GM23338 (cell line): ENCODE results near the gene NEIL3. TPM values are rescaled to one million over a fixed set of nuclear protein-coding genes. Genes with fewer than 3 reads are reported as not detected.

Experiments used
- ATAC-seq: fragments of 200-7000 bp; cut with Tn5 transposase; 3 replicates; pipeline ENCODE4 v1.9.1; 2020
- DNase-seq: peaks from one replicate; pipeline ENCODE4 v3.0.0-alpha.2; 2015; ENCODE audit warnings: low spot score
- H2AFZ ChIP-seq: fragments of 200-600 bp; sonication (generic); 2 replicates; pipeline ENCODE4 v1.8.0; 2016; ENCODE audit warnings: antibody characterized with exemption, mild to moderate bottlenecking, moderate library complexity
- H3F3A ChIP-seq: fragments of 200-600 bp; sonication (generic); replicated peaks from 2 replicates; pipeline ENCODE4 v1.8.0; 2017; ENCODE audit warnings: antibody characterized with exemption, mixed run types, low read depth
- H3K27ac ChIP-seq: fragments of 200-600 bp; sonication (generic); 2 replicates; pipeline ENCODE4 v1.6.1; 2016; ENCODE audit warnings: low read depth
- H3K27me3 ChIP-seq: fragments of 200-600 bp; sonication (generic); 2 replicates; pipeline ENCODE4 v1.8.0; 2016; ENCODE audit warnings: mild to moderate bottlenecking, mixed run types, moderate library complexity; ENCODE audit not compliant: insufficient read depth
- H3K36me3 ChIP-seq: fragments of 200-600 bp; sonication (generic); 2 replicates; pipeline ENCODE4 v1.8.0; 2016; ENCODE audit warnings: mild to moderate bottlenecking; ENCODE audit not compliant: insufficient read depth
- H3K4me1 ChIP-seq: fragments of 200-600 bp; sonication (generic); 2 replicates; pipeline ENCODE4 v1.8.0; 2016; ENCODE audit warnings: mild to moderate bottlenecking, moderate library complexity; ENCODE audit not compliant: insufficient read depth
- H3K4me2 ChIP-seq: fragments of 200-600 bp; sonication (generic); 2 replicates; pipeline ENCODE4 v1.7.1; 2017; ENCODE audit warnings: mixed run types
- H3K4me3 ChIP-seq: fragments of 200-600 bp; sonication (generic); 2 replicates; pipeline ENCODE4 v1.6.1; 2016; ENCODE audit warnings: mixed run types
- H3K79me2 ChIP-seq: fragments of 200-600 bp; sonication (generic); replicated peaks from 2 replicates; pipeline ENCODE4 v1.8.0; 2017; ENCODE audit warnings: mild to moderate bottlenecking; ENCODE audit not compliant: insufficient read depth
- H3K9me2 ChIP-seq: fragments of 200-600 bp; sonication (generic); 2 replicates; pipeline ENCODE4 v1.8.0; 2017; ENCODE audit not compliant: insufficient read depth
- H4K20me1 ChIP-seq: fragments of 200-600 bp; sonication (generic); replicated peaks from 2 replicates; pipeline ENCODE4 v1.8.0; 2017; ENCODE audit warnings: mild to moderate bottlenecking; ENCODE audit not compliant: insufficient read depth
- H3K27ac Mint-ChIP-seq: 2 replicates; pipeline ENCODE4 v1.8.0; 2020; ENCODE audit warnings: inconsistent platforms, mild to moderate bottlenecking, moderate library complexity, mixed read lengths
- H3K27me3 Mint-ChIP-seq: 3 replicates; pipeline ENCODE4 v1.8.0; 2022; ENCODE audit warnings: low read depth, mild to moderate bottlenecking, moderate library complexity, mixed read lengths, inconsistent platforms; ENCODE audit not compliant: insufficient read depth, poor library complexity
- H3K36me3 Mint-ChIP-seq: 3 replicates; pipeline ENCODE4 v1.8.0; 2021; ENCODE audit warnings: low read depth, mild to moderate bottlenecking, inconsistent platforms, moderate library complexity, mixed read lengths
- H3K4me1 Mint-ChIP-seq: 3 replicates; pipeline ENCODE4 v1.8.0; 2020; ENCODE audit warnings: mild to moderate bottlenecking, inconsistent platforms, mixed read lengths
- H3K4me3 Mint-ChIP-seq: 3 replicates; pipeline ENCODE4 v1.8.0; 2021; ENCODE audit warnings: moderate library complexity, mild to moderate bottlenecking, inconsistent platforms, mixed read lengths
- H3K9me3 Mint-ChIP-seq: 3 replicates; pipeline ENCODE4 v1.8.0; 2020; ENCODE audit warnings: moderate library complexity, mild to moderate bottlenecking, inconsistent platforms, mixed read lengths
- CREB1 ChIP-seq: fragments of 250-450 bp; sonication (Bioruptor Pico); IDR thresholded peaks from 2 replicates; pipeline ENCODE4 v1.5.0; 2020; ENCODE audit warnings: low read depth, mild to moderate bottlenecking, moderate library complexity
- EZH2 ChIP-seq: fragments of 200-600 bp; sonication (generic); IDR thresholded peaks from one replicate; pipeline ENCODE4 v1.8.0; 2017; ENCODE audit warnings: antibody characterized with exemption, mild to moderate bottlenecking, low read depth; ENCODE audit not compliant: unreplicated experiment
- EZH2phosphoT487 ChIP-seq: fragments of 200-600 bp; sonication (generic); IDR thresholded peaks from one replicate; pipeline ENCODE4 v1.8.1; 2018; ENCODE audit warnings: antibody characterized with exemption; ENCODE audit not compliant: unreplicated experiment
- JUNB ChIP-seq: IDR thresholded peaks from one replicate; pipeline ENCODE4 v1.6.1; 2016; ENCODE audit warnings: antibody characterized with exemption; ENCODE audit not compliant: unreplicated experiment
- POLR2AphosphoS5 ChIP-seq: IDR thresholded peaks from 2 replicates; pipeline ENCODE4 v1.6.1; 2016; ENCODE audit warnings: antibody characterized with exemption, low read depth
- ZNF114 ChIP-seq: fragments of 250-450 bp; sonication (Bioruptor Pico); IDR thresholded peaks from 2 replicates; pipeline ENCODE4 v1.5.0; 2020; ENCODE audit warnings: mild to moderate bottlenecking, moderate library complexity
- ZNF331 ChIP-seq: fragments of 250-450 bp; sonication (Bioruptor Pico); IDR thresholded peaks from 2 replicates; pipeline ENCODE4 v1.5.0; 2020; ENCODE audit warnings: low read depth, mild to moderate bottlenecking, moderate library complexity
- polyA plus RNA-seq: library from polyadenylated mRNA; unstranded; fragments of >200 nt; fragmentation: Nextera tagmentation; extraction: Ambion mirVana; gene quantifications from 2 replicates; pipeline ENCODE4 v1.2.1, GENCODE V29; 2016
- total RNA-seq: library from RNA; depleted of rRNA; stranded (reverse); fragments of >200 nt; shearing (Covaris generic); gene quantifications from 2 replicates; pipeline ENCODE4 v1.2.3, GENCODE V29; 2014
- TF ChIP-seq, protein P1 (sequence below), 2 experiments: fragments of 200-600 bp in 1 of 2; sonication (generic) in 1 of 2; conservative IDR thresholded peaks; 2 replicates each; pipeline versions ENCODE4 v1.5.1 to v1.6.1; 2016 to 2017; ENCODE audit warnings: antibody characterized with exemption in 2 of 2, low read depth in 2 of 2, mild to moderate bottlenecking in 2 of 2, moderate library complexity in 1 of 2
- TF ChIP-seq, protein P2 (sequence below): IDR thresholded peaks from 2 replicates; pipeline ENCODE4 v1.6.1; 2016; ENCODE audit warnings: antibody characterized with exemption
- TF ChIP-seq, protein P3 (sequence below): fragments of 250-450 bp; sonication (Bioruptor Pico); IDR thresholded peaks from 2 replicates; pipeline ENCODE4 v1.5.0; 2020; ENCODE audit warnings: mild to moderate bottlenecking, moderate library complexity

Gene NEIL3
- total and polyA plus RNA-seq, 2 experiments from 2014 or later, result 11.8 to 15.4 TPM

DNA sequence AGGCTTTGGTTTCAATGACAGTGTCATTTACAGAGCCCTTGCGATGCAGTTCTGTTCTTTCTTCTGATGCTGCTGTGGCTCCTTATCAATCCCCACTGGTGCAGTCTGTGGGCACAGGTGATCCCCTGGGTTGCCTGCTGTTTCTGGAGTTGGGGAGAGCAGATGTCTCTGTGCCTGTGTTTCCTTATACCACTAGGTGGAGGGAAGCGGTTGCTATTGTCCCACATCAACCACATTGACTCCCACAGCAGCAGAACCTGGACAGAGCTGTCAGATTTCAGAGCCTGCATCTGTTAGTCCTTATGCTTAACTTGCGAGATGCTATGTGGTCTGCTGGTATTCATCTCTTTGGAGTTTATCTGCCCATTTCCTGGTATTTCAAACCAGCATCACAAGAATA is 57.7 kb downstream of the NEIL3 start:
- Histone ChIP-seq H3K27me3 (no peaks in the 10 kb centered on the region), H3F3A (no peaks in the 10 kb centered on the region), H3K79me2 (no peaks in the 10 kb centered on the region), H2AFZ (no peak overlapping the region), H4K20me1 (no peaks in the 10 kb centered on the region), H3K9me2 (no peaks in the 10 kb centered on the region), H3K4me2 (no peak overlapping the region), H3K4me3 (no peak overlapping the region), H3K4me1 (no peaks in the 10 kb centered on the region), H3K27ac (no peak overlapping the region), H3K36me3 (no peaks in the 10 kb centered on the region)
- Mint-ChIP-seq H3K27ac (no peak overlapping the region), H3K4me3 (no peak overlapping the region), H3K36me3 (no peaks in the 10 kb centered on the region), H3K4me1 (no peaks in the 10 kb centered on the region), H3K27me3 (no peaks in the 10 kb centered on the region), H3K9me3 (no peaks in the 10 kb centered on the region)
- TF ChIP-seq, protein P1, sequence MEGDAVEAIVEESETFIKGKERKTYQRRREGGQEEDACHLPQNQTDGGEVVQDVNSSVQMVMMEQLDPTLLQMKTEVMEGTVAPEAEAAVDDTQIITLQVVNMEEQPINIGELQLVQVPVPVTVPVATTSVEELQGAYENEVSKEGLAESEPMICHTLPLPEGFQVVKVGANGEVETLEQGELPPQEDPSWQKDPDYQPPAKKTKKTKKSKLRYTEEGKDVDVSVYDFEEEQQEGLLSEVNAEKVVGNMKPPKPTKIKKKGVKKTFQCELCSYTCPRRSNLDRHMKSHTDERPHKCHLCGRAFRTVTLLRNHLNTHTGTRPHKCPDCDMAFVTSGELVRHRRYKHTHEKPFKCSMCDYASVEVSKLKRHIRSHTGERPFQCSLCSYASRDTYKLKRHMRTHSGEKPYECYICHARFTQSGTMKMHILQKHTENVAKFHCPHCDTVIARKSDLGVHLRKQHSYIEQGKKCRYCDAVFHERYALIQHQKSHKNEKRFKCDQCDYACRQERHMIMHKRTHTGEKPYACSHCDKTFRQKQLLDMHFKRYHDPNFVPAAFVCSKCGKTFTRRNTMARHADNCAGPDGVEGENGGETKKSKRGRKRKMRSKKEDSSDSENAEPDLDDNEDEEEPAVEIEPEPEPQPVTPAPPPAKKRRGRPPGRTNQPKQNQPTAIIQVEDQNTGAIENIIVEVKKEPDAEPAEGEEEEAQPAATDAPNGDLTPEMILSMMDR (conservative IDR thresholded peaks at IDR 0.05; ENCODE audit: low read depth in 2 of 2), result peak; percentile 50 to 62
- no peak for TF ChIP-seq ZNF114 (CRISPR knock-in tag)
- ATAC-seq, result peak; percentile 98
- DNase-seq, result peak; percentile 68

DNA sequence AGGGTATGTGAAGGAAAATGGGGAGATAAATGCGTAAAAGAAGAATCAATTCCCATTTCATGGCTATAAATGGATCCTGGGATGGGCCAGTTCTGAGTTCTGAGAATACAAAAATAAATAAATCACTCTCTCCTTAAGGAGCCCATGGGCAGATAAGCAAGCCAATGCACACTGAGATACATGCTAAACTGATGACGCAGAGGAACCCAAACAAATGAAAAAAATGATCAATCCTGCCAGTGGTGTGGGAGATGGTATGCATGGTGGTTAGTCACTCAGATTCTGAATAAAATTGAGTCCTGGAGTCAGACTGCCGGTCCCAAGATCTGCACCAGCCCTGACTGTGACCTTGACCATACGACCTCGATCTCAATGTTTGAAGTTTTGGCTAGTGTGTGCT is 59.7 kb downstream of the NEIL3 start:
- H3K27me3 ChIP-seq, result no peaks in the 10 kb centered on the region
- DNase-seq (no peak), ATAC-seq (no peak)
- H3K4me3 Mint-ChIP-seq, result no peak overlapping the region
- no peaks in the 10 kb centered on the region for H3K4me1 ChIP-seq
- H3K9me2 ChIP-seq, result no peaks in the 10 kb centered on the region
- H3K27me3 Mint-ChIP-seq, result no peaks in the 10 kb centered on the region
- H3K27ac ChIP-seq, result no peak overlapping the region
- no peak overlapping the region for H2AFZ ChIP-seq
- no peak overlapping the region for H3K4me2 ChIP-seq
- H3F3A ChIP-seq, result no peaks in the 10 kb centered on the region
- no peaks in the 10 kb centered on the region for H3K4me1 Mint-ChIP-seq
- H3K36me3 ChIP-seq, result no peaks in the 10 kb centered on the region
- H3K79me2 ChIP-seq, result no peaks in the 10 kb centered on the region
- no peak overlapping the region for H3K4me3 ChIP-seq
- no peaks in the 10 kb centered on the region for H3K9me3 Mint-ChIP-seq
- H3K27ac Mint-ChIP-seq, result no peak overlapping the region
- no peaks in the 10 kb centered on the region for H4K20me1 ChIP-seq
- H3K36me3 Mint-ChIP-seq, result no peaks in the 10 kb centered on the region
- TF ChIP-seq ZNF331 (CRISPR knock-in tag) (no peak), EZH2 (no peak), POLR2AphosphoS5 (no peak), JUNB (no peak), EZH2phosphoT487 (no peak), CREB1 (no peak)
- TF ChIP-seq, protein P2, sequence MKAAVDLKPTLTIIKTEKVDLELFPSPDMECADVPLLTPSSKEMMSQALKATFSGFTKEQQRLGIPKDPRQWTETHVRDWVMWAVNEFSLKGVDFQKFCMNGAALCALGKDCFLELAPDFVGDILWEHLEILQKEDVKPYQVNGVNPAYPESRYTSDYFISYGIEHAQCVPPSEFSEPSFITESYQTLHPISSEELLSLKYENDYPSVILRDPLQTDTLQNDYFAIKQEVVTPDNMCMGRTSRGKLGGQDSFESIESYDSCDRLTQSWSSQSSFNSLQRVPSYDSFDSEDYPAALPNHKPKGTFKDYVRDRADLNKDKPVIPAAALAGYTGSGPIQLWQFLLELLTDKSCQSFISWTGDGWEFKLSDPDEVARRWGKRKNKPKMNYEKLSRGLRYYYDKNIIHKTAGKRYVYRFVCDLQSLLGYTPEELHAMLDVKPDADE, result no peak
- TF ChIP-seq, protein P3, sequence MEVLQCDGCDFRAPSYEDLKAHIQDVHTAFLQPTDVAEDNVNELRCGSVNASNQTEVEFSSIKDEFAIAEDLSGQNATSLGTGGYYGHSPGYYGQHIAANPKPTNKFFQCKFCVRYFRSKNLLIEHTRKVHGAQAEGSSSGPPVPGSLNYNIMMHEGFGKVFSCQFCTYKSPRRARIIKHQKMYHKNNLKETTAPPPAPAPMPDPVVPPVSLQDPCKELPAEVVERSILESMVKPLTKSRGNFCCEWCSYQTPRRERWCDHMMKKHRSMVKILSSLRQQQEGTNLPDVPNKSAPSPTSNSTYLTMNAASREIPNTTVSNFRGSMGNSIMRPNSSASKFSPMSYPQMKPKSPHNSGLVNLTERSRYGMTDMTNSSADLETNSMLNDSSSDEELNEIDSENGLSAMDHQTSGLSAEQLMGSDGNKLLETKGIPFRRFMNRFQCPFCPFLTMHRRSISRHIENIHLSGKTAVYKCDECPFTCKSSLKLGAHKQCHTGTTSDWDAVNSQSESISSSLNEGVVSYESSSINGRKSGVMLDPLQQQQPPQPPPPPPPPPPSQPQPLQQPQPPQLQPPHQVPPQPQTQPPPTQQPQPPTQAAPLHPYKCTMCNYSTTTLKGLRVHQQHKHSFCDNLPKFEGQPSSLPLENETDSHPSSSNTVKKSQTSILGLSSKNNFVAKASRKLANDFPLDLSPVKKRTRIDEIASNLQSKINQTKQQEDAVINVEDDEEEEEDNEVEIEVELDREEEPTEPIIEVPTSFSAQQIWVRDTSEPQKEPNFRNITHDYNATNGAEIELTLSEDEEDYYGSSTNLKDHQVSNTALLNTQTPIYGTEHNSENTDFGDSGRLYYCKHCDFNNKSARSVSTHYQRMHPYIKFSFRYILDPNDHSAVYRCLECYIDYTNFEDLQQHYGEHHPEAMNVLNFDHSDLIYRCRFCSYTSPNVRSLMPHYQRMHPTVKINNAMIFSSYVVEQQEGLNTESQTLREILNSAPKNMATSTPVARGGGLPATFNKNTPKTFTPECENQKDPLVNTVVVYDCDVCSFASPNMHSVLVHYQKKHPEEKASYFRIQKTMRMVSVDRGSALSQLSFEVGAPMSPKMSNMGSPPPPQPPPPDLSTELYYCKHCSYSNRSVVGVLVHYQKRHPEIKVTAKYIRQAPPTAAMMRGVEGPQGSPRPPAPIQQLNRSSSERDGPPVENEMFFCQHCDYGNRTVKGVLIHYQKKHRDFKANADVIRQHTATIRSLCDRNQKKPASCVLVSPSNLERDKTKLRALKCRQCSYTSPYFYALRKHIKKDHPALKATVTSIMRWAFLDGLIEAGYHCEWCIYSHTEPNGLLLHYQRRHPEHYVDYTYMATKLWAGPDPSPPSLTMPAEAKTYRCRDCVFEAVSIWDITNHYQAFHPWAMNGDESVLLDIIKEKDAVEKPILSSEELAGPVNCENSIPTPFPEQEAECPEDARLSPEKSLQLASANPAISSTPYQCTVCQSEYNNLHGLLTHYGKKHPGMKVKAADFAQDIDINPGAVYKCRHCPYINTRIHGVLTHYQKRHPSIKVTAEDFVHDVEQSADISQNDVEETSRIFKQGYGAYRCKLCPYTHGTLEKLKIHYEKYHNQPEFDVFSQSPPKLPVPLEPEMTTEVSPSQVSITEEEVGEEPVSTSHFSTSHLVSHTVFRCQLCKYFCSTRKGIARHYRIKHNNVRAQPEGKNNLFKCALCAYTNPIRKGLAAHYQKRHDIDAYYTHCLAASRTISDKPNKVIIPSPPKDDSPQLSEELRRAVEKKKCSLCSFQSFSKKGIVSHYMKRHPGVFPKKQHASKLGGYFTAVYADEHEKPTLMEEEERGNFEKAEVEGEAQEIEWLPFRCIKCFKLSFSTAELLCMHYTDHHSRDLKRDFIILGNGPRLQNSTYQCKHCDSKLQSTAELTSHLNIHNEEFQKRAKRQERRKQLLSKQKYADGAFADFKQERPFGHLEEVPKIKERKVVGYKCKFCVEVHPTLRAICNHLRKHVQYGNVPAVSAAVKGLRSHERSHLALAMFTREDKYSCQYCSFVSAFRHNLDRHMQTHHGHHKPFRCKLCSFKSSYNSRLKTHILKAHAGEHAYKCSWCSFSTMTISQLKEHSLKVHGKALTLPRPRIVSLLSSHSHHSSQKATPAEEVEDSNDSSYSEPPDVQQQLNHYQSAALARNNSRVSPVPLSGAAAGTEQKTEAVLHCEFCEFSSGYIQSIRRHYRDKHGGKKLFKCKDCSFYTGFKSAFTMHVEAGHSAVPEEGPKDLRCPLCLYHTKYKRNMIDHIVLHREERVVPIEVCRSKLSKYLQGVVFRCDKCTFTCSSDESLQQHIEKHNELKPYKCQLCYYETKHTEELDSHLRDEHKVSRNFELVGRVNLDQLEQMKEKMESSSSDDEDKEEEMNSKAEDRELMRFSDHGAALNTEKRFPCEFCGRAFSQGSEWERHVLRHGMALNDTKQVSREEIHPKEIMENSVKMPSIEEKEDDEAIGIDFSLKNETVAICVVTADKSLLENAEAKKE (CRISPR knock-in tag), result no peak
